ENCODE results near the gene NHLRC4.

- TF ChIP-seq EP300 (IDR thresholded peaks at IDR 0.05): no peak
- no peak for TF ChIP-seq POLR2A (IDR thresholded peaks at IDR 0.05; ENCODE audit: low read length)
- no peak for TF ChIP-seq PBX3 (IDR thresholded peaks at IDR 0.05)
- TF ChIP-seq, protein P1, sequence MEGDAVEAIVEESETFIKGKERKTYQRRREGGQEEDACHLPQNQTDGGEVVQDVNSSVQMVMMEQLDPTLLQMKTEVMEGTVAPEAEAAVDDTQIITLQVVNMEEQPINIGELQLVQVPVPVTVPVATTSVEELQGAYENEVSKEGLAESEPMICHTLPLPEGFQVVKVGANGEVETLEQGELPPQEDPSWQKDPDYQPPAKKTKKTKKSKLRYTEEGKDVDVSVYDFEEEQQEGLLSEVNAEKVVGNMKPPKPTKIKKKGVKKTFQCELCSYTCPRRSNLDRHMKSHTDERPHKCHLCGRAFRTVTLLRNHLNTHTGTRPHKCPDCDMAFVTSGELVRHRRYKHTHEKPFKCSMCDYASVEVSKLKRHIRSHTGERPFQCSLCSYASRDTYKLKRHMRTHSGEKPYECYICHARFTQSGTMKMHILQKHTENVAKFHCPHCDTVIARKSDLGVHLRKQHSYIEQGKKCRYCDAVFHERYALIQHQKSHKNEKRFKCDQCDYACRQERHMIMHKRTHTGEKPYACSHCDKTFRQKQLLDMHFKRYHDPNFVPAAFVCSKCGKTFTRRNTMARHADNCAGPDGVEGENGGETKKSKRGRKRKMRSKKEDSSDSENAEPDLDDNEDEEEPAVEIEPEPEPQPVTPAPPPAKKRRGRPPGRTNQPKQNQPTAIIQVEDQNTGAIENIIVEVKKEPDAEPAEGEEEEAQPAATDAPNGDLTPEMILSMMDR (IDR thresholded peaks at IDR 0.05): no peak
- TF ChIP-seq CBX2 (IDR thresholded peaks at IDR 0.05; ENCODE audit: borderline replicate concordance, low read depth): no peak
- TF ChIP-seq, protein P2, sequence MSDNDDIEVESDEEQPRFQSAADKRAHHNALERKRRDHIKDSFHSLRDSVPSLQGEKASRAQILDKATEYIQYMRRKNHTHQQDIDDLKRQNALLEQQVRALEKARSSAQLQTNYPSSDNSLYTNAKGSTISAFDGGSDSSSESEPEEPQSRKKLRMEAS (IDR thresholded peaks at IDR 0.05): no peak
- TF ChIP-seq ESRRA (IDR thresholded peaks at IDR 0.05; ENCODE audit: borderline replicate concordance, low read length): no peak
Observed at GRCh38 chr16:531494-532125, 35.2 kb upstream of the NHLRC4 start.
